OCI-LY7 (cell line): ENCODE data around the gene GABPB2. TPM values are rescaled to one million over a fixed set of nuclear protein-coding genes. Genes with fewer than 3 reads are reported as not detected.

ENCODE experiments used
- BruUV-seq: library from RNA; stranded (reverse); fragments of 400-500 nt; replicated peaks from 2 replicates; lab custom pipeline; 2021; lab: Mats Ljungman, UMichigan
- CTCF ChIA-PET: fragments of 300-600 bp; sonication (Branson Sonifier 250); formaldehyde crosslinking; loops from one replicate; lab custom pipeline; 2022; ENCODE audit warnings: antibody characterized with exemption; ENCODE audit not compliant: unreplicated experiment; lab: Charles Lee
- POLR2A ChIA-PET: fragments of 300-600 bp; sonication (Branson Sonifier 250); formaldehyde crosslinking; loops from one replicate; lab custom pipeline; 2022; ENCODE audit warnings: antibody characterized with exemption; lab: Charles Lee
- DNase-seq: peaks from one replicate; pipeline ENCODE4 v3.0.0-alpha.2; 2015; ENCODE audit warnings: low spot score
- H2AFZ ChIP-seq: fragments of 200-600 bp; sonication (generic), shearing (Covaris generic); 2 replicates; pipeline ENCODE4 v1.6.1; 2014; ENCODE audit warnings: mild to moderate bottlenecking, antibody characterized with exemption, low read length, moderate library complexity
- H3K27ac ChIP-seq: fragments of 200-600 bp; sonication (generic); 2 replicates; pipeline ENCODE4 v1.5.1; 2014; ENCODE audit warnings: mixed run types, low read depth, mild to moderate bottlenecking, moderate library complexity, low read length, inconsistent platforms; ENCODE audit not compliant: poor library complexity, severe bottlenecking
- H3K36me3 ChIP-seq: fragments of 200-600 bp; sonication (generic); 2 replicates; pipeline ENCODE4 v1.6.1; 2014; ENCODE audit warnings: mild to moderate bottlenecking, antibody characterized with exemption, low read length, moderate library complexity, mixed read lengths; ENCODE audit not compliant: insufficient read depth
- H3K4me1 ChIP-seq: fragments of 200-600 bp; sonication (generic); 2 replicates; pipeline ENCODE4 v1.5.1; 2014; ENCODE audit warnings: mild to moderate bottlenecking, low read length; ENCODE audit not compliant: insufficient read depth, poor library complexity, severe bottlenecking
- H3K4me2 ChIP-seq: fragments of 200-600 bp; sonication (generic); 2 replicates; pipeline ENCODE4 v1.6.1; 2014; ENCODE audit warnings: mild to moderate bottlenecking, low read length
- H3K4me3 ChIP-seq: fragments of 200-600 bp; sonication (generic); 2 replicates; pipeline ENCODE4 v1.5.1; 2014; ENCODE audit warnings: mild to moderate bottlenecking, low read depth, low read length; ENCODE audit not compliant: poor library complexity, severe bottlenecking
- H3K79me2 ChIP-seq: fragments of 200-600 bp; sonication (generic); 2 replicates; pipeline ENCODE4 v1.6.1; 2016; ENCODE audit warnings: low read depth, mild to moderate bottlenecking, low read length, moderate library complexity, mixed read lengths; ENCODE audit not compliant: insufficient read depth
- H3K9me2 ChIP-seq: fragments of 200-600 bp; sonication (generic); 2 replicates; pipeline ENCODE4 v1.6.1; 2016; ENCODE audit warnings: mild to moderate bottlenecking, low read length, mixed read lengths; ENCODE audit not compliant: insufficient read depth
- H3K9me3 ChIP-seq: fragments of 200-600 bp; sonication (generic); 2 replicates; pipeline ENCODE4 v1.6.1; 2014; ENCODE audit warnings: mild to moderate bottlenecking, mixed run types, low read length, mixed read lengths
- H4K20me1 ChIP-seq: fragments of 200-600 bp; sonication (generic); 2 replicates; pipeline ENCODE4 v1.6.1; 2014; ENCODE audit warnings: mild to moderate bottlenecking, antibody characterized with exemption, low read length, moderate library complexity, mixed read lengths; ENCODE audit not compliant: insufficient read depth
- EZH2phosphoT487 ChIP-seq: fragments of 200-600 bp; sonication (generic); IDR thresholded peaks from 2 replicates; pipeline ENCODE4 v1.6.1; 2018; ENCODE audit warnings: low read depth, borderline replicate concordance, mild to moderate bottlenecking, mixed run types, antibody characterized with exemption, low read length, moderate library complexity, mixed read lengths
- intact Hi-C: fragments of 100-400 bp; cut with micrococcal nuclease; formaldehyde crosslinking; loops from one replicate; pipeline ENCODE4 v1.10.0; 2022; ENCODE audit not compliant: unreplicated experiment
- total RNA-seq, 2 experiments: library from RNA; depleted of rRNA in 1 of 2; stranded (reverse); fragments of >200 nt in 1 of 2; shearing (Covaris generic) in 1 of 2; gene quantifications; 2 replicates each; pipeline ENCODE4 v1.2.3, GENCODE V29; 2014 to 2022
- TF ChIP-seq, protein P1 (sequence below): fragments of 200-600 bp; sonication (generic); conservative IDR thresholded peaks from 2 replicates; pipeline ENCODE4 v1.5.1; 2014; ENCODE audit warnings: mild to moderate bottlenecking, antibody characterized with exemption, low read length, moderate library complexity, mixed read lengths

GABPB2 gene
- total RNA-seq, 2 experiments from 2014 or later, result 17.2 to 20.0 TPM

GRCh38 chr1:151108331-151108730, 37.8 kb downstream of the GABPB2 start:
- no peaks in the 10 kb centered on the region for H3K9me3 ChIP-seq
- no peak overlapping the region for H3K4me2 ChIP-seq
- H3K79me2 ChIP-seq, result no peaks in the 10 kb centered on the region
- TF ChIP-seq EZH2phosphoT487, result no peak
- no peaks in the 10 kb centered on the region for H4K20me1 ChIP-seq
- POLR2A ChIA-PET, result no interaction called here
- intact Hi-C loops, result no loop called here
- no peak overlapping the region for H2AFZ ChIP-seq
- no peak overlapping the region for H3K27ac ChIP-seq
- CTCF ChIA-PET, result no interaction called here
- H3K4me3 ChIP-seq, result no peak overlapping the region
- no peak for DNase-seq
- no peaks in the 10 kb centered on the region for H3K4me1 ChIP-seq
- BruUV-seq, result no TSS peak
- no peaks in the 10 kb centered on the region for H3K9me2 ChIP-seq
- peaks cover 5% of the 10 kb centered on the region; the same call in 1 of the 2 replicates for H3K36me3 ChIP-seq

DNA sequence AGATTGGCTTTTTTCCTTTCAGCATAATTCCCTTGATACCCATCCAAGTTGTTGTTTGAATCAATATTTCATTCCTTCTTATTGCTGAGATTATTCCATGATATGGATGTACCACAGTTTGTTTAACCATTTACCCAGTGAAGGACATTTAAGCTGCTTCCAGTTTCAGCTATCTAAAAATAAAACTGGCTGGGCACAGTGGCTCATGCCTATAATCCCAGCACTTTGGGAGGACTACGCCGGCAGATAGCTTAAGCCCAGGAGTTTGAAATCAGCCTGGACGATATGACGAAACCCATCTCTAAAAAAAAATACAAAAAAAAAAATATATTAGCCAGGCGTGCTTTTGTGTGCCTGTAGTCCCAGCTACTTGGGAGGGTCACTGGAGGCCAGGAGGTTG, 43.3 kb downstream of the GABPB2 start:
- Histone ChIP-seq H3K79me2 (no peaks in the 10 kb centered on the region), H3K4me2 (no peak overlapping the region), H3K4me3 (no peak overlapping the region), H3K9me2 (no peaks in the 10 kb centered on the region), H2AFZ (no peak overlapping the region), H3K27ac (no peak overlapping the region), H4K20me1 (no peaks in the 10 kb centered on the region), H3K4me1 (no peaks in the 10 kb centered on the region), H3K36me3 (peaks cover 9% of the 10 kb centered on the region), H3K9me3 (no peaks in the 10 kb centered on the region)
- CTCF ChIA-PET, result interaction anchor here (0.6 kb wide), 1 partner anchor 477 kb away, joined by 4 read pairs; no protein-coding TSS in a partner anchor
- DNase-seq, result no peak
- intact Hi-C loops, result no loop called here
- TF ChIP-seq, protein P1, sequence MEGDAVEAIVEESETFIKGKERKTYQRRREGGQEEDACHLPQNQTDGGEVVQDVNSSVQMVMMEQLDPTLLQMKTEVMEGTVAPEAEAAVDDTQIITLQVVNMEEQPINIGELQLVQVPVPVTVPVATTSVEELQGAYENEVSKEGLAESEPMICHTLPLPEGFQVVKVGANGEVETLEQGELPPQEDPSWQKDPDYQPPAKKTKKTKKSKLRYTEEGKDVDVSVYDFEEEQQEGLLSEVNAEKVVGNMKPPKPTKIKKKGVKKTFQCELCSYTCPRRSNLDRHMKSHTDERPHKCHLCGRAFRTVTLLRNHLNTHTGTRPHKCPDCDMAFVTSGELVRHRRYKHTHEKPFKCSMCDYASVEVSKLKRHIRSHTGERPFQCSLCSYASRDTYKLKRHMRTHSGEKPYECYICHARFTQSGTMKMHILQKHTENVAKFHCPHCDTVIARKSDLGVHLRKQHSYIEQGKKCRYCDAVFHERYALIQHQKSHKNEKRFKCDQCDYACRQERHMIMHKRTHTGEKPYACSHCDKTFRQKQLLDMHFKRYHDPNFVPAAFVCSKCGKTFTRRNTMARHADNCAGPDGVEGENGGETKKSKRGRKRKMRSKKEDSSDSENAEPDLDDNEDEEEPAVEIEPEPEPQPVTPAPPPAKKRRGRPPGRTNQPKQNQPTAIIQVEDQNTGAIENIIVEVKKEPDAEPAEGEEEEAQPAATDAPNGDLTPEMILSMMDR, result no peak
- TF ChIP-seq EZH2phosphoT487, result no peak
- BruUV-seq, result no TSS peak
- POLR2A ChIA-PET, result interaction anchor here (0.7 to 0.9 kb wide), 4 partner anchors 8 to 43 kb away, joined by 3 to 7 read pairs (median 4); partner anchors contain the start of gene GABPB2

GRCh38 chr1:151124763-151125403, 54.3 kb downstream of the GABPB2 start:
- Histone ChIP-seq H3K4me2 (no peak overlapping the region), H3K9me3 (no peaks in the 10 kb centered on the region), H3K4me1 (no peaks in the 10 kb centered on the region), H3K27ac (no peak overlapping the region), H4K20me1 (no peaks in the 10 kb centered on the region), H2AFZ (no peak overlapping the region), H3K9me2 (no peaks in the 10 kb centered on the region), H3K4me3 (no peak overlapping the region), H3K36me3 (no peaks in the 10 kb centered on the region), H3K79me2 (no peaks in the 10 kb centered on the region)
- BruUV-seq, result TSS peak; percentile 41
- TF ChIP-seq, protein P1, result no peak
- no peak for TF ChIP-seq EZH2phosphoT487
- intact Hi-C loops, result no loop called here
- ChIA-PET CTCF (no interaction called here), POLR2A (interaction anchor here (0.7 kb wide), 1 partner anchor 99 kb away, joined by 7 read pairs; no protein-coding TSS in a partner anchor)
- no peak for DNase-seq
